ENCODE measurements around the gene MFSD12.
A peak's percentile ranks its signal among the peaks of the same experiment; 100 is the strongest.

MFSD12 gene

DNA sequence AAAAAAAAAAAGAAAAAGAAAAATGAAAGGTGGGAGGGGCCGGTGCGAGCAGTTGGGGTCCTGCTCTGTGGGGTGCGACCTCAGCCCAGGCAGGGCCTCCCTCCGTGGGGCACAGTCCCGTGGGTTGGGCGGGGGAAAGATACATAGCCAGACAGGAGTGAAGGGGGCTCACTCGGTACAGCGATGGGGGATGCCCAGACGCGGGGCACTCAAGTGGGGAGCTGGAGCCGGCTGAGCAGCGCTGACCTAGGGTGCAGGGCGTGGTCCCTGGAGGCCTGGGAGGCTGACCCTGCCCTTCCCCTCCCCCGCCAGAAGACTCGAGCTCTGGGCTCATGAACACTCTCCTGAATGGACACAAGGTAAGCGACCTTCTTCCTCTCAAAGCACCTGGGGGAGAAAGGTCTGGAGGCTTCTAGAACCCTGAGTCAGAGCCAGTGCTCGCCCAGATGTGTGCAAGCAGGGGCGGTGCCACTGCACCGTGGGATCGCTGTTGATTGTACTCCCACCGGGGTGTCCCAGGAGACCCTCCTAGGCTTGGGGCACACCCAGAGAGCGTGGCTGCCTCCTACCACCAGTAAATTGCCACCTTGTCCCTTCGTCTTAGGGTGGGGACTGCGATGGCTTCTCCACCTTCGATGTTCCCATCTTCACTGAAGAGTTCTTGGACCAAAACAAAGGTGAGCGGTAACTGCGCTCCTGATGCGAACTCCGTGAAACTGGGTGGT, 18.7 kb upstream of the MFSD12 start:
- TF ChIP-seq ZFX (IDR thresholded peaks at IDR 0.05): no peak
- TF ChIP-seq, protein P1, sequence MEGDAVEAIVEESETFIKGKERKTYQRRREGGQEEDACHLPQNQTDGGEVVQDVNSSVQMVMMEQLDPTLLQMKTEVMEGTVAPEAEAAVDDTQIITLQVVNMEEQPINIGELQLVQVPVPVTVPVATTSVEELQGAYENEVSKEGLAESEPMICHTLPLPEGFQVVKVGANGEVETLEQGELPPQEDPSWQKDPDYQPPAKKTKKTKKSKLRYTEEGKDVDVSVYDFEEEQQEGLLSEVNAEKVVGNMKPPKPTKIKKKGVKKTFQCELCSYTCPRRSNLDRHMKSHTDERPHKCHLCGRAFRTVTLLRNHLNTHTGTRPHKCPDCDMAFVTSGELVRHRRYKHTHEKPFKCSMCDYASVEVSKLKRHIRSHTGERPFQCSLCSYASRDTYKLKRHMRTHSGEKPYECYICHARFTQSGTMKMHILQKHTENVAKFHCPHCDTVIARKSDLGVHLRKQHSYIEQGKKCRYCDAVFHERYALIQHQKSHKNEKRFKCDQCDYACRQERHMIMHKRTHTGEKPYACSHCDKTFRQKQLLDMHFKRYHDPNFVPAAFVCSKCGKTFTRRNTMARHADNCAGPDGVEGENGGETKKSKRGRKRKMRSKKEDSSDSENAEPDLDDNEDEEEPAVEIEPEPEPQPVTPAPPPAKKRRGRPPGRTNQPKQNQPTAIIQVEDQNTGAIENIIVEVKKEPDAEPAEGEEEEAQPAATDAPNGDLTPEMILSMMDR (conservative IDR thresholded peaks at IDR 0.05): no peak
- H3K27ac ChIP-seq: no peak overlapping the region

DNA sequence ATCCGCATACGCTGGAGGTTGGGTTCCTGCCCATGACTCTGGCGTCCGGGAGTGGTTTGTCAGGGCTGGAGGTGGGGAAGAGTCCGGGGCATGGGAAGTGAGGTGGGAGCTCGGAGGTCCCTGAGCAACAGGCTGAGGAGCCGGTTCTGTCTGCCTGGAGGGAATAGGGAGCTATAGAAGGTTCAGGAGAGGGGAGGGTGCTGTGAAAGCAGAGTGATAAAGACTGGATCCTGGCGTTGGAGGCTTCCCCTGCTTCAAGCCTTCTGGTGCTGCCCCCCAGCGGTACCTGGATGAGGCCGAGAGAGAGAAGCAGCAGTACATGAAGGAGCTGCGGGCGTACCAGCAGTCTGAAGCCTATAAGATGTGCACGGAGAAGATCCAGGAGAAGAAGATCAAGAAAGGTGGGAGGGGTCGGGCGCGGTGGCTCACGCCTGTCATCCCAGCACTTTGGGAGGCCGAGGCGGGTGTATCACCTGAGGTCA, 17.9 kb upstream of the MFSD12 start:
- TF ChIP-seq, protein P1 (conservative IDR thresholded peaks at IDR 0.05): no peak
- no peak for TF ChIP-seq ZFX (IDR thresholded peaks at IDR 0.05)
- no peak overlapping the region for H3K27ac ChIP-seq

DNA sequence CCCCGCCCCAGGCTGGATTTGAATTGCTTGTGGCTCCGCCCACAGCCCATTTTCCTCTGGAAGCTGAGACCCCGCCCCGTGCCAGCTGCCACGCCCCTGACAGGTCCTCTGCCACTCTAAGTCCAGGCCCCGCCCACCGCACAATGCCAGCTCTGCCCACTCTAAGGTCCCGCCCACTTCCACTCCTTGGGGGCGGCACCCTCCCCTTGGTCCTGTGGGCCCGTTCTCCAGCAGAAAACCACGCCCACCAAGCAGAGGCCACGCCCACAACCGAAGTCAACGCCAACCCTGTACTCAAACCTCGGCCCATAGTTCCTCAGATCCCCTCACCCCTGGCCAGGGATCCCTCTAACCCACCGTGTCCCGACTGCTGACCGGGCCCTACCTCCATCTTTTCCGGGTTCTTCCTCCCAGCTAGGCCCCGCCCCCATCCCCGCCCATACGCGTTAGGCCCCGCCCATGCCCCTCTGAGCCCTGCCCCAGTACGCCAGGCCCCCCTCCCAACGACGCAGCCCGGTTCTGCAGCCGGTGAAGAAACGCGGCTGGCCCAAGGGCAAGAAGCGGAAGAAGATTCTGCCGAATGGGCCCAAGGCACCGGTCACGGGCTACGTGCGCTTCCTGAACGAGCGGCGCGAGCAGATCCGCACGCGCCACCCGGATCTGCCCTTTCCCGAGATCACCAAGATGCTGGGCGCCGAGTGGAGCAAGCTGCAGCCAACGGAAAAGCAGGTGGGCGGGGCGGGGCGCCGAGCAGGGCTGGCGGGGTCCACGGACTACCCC, 16.7 kb upstream of the MFSD12 start:
- peak overlapping the region; percentile 97 for H3K27ac ChIP-seq
- TF ChIP-seq ZFX (IDR thresholded peaks at IDR 0.05): no peak
- TF ChIP-seq, protein P1 (conservative IDR thresholded peaks at IDR 0.05): no peak

DNA sequence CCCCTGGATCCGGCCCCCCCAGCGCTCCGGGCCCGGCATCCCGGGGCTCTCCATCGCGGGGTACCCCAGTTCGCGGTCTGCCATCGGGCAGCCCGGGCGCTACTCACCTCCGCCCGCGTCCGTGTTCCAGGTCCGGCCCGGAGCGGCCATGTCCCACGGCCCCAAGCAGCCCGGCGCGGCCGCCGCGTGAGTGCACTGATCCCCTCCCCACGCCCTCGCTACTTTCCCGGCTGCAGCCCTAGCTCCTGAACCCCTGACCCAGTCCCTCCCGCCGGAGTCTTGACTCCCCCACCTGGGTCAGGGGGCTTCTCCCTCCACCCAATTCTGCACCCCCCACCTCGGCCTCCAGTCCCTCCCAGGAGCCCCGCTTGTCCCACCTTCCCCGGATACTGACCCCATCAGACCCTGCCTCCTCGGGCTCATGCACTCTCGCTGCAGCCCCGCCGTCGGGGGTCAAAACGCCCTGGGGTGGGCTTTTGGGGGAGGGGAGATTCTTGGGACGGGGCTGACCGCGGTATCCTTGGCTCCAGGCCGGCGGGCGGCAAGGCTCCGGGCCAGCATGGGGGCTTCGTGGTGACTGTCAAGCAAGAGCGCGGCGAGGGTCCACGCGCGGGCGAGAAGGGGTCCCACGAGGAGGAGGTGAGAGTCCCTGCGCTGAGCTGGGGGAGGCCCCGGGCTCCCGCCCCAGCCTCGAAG, 15.9 kb upstream of the MFSD12 start:
- H3K27ac ChIP-seq: peak overlapping the region; percentile 97
- peak; percentile 72; the same call in 1 of the 2 replicates for TF ChIP-seq ZFX (IDR thresholded peaks at IDR 0.05)
- TF ChIP-seq, protein P1 (conservative IDR thresholded peaks at IDR 0.05): no peak

DNA sequence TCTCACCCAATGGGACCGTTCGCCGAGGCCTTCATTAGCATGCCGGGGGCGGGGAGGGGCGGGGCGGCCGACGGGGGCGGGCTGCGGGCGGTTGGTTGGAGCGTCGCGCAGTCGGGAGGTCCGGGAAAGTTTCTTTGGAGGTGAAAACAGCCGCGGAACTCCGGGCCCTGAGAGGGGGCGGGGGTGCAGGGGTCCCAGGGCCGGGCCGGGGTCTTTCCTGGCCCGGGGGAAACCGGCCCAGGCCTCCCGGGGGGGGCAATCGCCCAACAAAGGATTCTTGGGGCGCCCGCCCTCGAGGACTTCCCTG, 15.4 kb upstream of the MFSD12 start, which contains the start of gene HMG20B:
Gene HMG20B, plus strand, starts transcription at position 90 of the 307 bp plus-strand sequence. CDS start 366 bp downstream, outside the sequence.
- H3K27ac ChIP-seq: peak within 1 kb of the TSS; percentile 97
- TF ChIP-seq, protein P1 (conservative IDR thresholded peaks at IDR 0.05): no peak
- no peak for TF ChIP-seq ZFX (IDR thresholded peaks at IDR 0.05)

DNA sequence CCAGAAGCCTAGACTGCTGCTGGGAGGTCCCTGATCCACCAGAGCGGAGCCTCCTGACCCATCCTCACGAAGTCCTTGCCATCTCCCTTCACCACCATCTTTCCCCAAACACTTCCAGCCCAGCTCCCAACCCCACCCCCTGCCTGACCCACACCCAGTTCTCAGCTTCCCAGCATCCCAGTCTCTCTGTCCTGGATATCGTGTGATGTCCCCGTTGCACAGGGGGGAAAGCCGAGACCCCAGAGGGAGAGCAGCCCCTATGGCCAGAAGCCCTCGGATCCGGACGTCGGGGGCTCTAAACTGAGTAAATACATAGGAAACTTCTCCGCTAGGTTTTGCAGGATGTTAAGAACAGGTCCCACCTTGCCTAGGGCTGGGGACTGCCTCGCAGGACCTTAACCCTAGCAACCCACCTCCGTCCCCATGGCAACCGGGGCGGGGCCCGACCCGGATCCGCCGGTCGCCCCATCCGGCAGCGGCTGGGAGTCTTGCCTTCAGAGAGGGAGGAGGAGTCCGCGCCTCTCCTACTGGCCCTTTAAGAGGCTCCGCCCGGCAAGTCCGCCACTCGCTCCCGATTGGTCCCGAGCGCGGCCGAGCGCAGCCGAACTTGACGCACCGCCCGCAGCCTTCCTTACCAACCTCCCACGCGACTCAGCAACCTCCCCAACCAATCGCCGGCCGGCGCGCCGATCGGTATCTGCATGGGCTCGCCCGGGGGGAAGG, 14.9 kb upstream of the MFSD12 start:
- TF ChIP-seq, protein P1 (conservative IDR thresholded peaks at IDR 0.05): no peak
- no peak for TF ChIP-seq ZFX (IDR thresholded peaks at IDR 0.05)
- peak overlapping the region; percentile 97 for H3K27ac ChIP-seq
